H1 (cell line): ENCODE data around the gene LTBP4. TPM values are rescaled to one million over a fixed set of nuclear protein-coding genes. Genes with fewer than 3 reads are reported as not detected.

Experiments
- CREB1 ChIP-seq: IDR thresholded peaks from 2 replicates; pipeline ENCODE4 v1.6.1; 2012; ENCODE audit warnings: inconsistent platforms
- HDAC2 ChIP-seq, 2 experiments: fragments of 300-600 bp in 1 of 2; sonication (generic) in 1 of 2; IDR thresholded peaks; 2 replicates each; pipeline ENCODE4 v1.6.1; 2011 to 2012; ENCODE audit warnings: low read depth in 2 of 2, low read length in 2 of 2, mild to moderate bottlenecking in 2 of 2, moderate library complexity in 2 of 2, borderline replicate concordance in 1 of 2, inconsistent platforms in 1 of 2
- SP2 ChIP-seq: IDR thresholded peaks from 2 replicates; pipeline ENCODE4 v1.6.1; 2012; ENCODE audit warnings: mild to moderate bottlenecking, low read length, inconsistent platforms
- YY1 ChIP-seq: IDR thresholded peaks from 2 replicates; pipeline ENCODE4 v1.6.1; 2011; ENCODE audit warnings: low read depth, mild to moderate bottlenecking, low read length
- polyA plus RNA-seq, 7 experiments: library from polyadenylated mRNA; depleted of rRNA in 3 of 7; stranded (reverse) in 5 of 7; unstranded in 2 of 7; fragments of >200 nt in 5 of 7; fragments of 200-250 nt in 2 of 7; gene quantifications; 1 replicate in 5 of 7; 2 replicates in 1 of 7; 4 replicates in 1 of 7; pipeline versions ENCODE4 v1.2.1 to v1.2.3, GENCODE V29; 2011 to 2013; ENCODE audit warnings: missing spikeins in 2 of 7, mixed read lengths in 2 of 7
- total RNA-seq: library from RNA; stranded (reverse); fragmentation: NEBNext Ultra II Directional; extraction: Animal tissue kit (Norgen Biotek cat#: 25700); gene quantifications from 2 replicates; pipeline ENCODE4 v1.2.1, GENCODE V29; 2021

The LTBP4 gene
- total and polyA plus RNA-seq, 2 of the 8 experiments (the other 6 are each of a cell fraction or from before 2014, with no cell fraction given), result 54.5 to 77.1 TPM

DNA sequence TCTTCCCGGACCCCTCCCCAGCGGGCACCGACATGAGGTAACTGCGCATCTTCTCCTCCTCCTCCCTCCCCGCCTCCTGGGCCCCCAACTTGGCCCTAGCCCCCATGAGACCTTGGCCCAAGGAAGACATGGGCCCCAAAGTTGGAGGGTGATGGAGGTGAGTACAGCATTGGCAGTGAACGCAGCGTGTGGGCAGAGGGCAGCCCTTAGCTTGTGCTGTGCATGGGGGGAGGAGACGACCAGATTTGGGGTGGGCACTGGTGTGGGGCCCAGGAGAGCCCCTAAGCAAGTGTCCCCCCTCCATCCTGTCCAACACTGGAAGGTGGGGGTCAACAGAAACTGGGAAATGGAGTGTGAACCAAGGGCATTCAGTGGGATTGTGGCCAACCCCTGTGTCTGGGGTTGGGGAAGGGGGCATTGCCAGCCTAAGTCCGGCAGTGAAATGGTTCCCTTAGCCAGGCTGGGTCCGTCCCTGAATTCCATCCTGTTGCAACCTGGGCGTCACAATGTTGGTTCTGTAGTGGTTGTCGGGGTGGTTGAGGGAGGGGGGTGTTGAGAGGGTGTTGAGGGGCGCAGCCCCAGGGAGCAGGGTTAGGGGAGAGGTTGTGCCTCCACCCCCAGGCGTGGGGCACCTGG, 65.8 kb downstream of the LTBP4 start (continued):
- TF ChIP-seq HDAC2 (IDR thresholded peaks at IDR 0.05; ENCODE audit: borderline replicate concordance in 1 of 2, low read depth in 2 of 2, low read length in 2 of 2) (no peak), SP2 (no peak), CREB1 (no peak), YY1 (no peak)
